Upper lobe of right lung (tissue), 1 donor: Measurements from ENCODE around the gene IP6K3. TPM values are rescaled to one million over a fixed set of nuclear protein-coding genes. Genes with fewer than 3 reads are reported as not detected.

Source experiments
- ATAC-seq: fragments of 200-7000 bp; cut with Tn5 transposase; one replicate; pipeline ENCODE4 v1.9.1; 2020; ENCODE audit warnings: mild to moderate bottlenecking, moderate library complexity
- DNase-seq: peaks from one replicate; pipeline ENCODE4 v3.0.0-alpha.2; 2020
- H3K27ac ChIP-seq: fragments of 200-600 bp; one replicate; pipeline ENCODE4 v1.8.0; 2022
- H3K27me3 ChIP-seq: fragments of 200-600 bp; one replicate; pipeline ENCODE4 v1.8.0; 2022; ENCODE audit warnings: mild to moderate bottlenecking
- H3K36me3 ChIP-seq: fragments of 200-600 bp; one replicate; pipeline ENCODE4 v1.8.0; 2022
- H3K4me1 ChIP-seq: fragments of 200-600 bp; one replicate; pipeline ENCODE4 v1.8.0; 2022
- H3K4me3 ChIP-seq: fragments of 200-600 bp; one replicate; pipeline ENCODE4 v1.8.0; 2022; ENCODE audit warnings: mild to moderate bottlenecking
- H3K9me3 ChIP-seq: fragments of 200-600 bp; one replicate; pipeline ENCODE4 v1.8.0; 2022
- intact Hi-C: fragments of 100-400 bp; cut with DNase I; formaldehyde crosslinking; loops from one replicate; pipeline ENCODE4 v1.11.0; 2022
- total RNA-seq: library from RNA; stranded (reverse); fragmentation: NEBNext Ultra II Directional; extraction: Animal tissue kit (Norgen Biotek cat#: 25700); gene quantifications from one replicate; pipeline ENCODE4 v1.2.1, GENCODE V29; 2021
- TF ChIP-seq, protein P1 (sequence below): fragments of 200-600 bp; IDR thresholded peaks from one replicate; pipeline ENCODE4 v1.8.0; 2022; ENCODE audit warnings: antibody characterized with exemption
- donor health status: DM: no; HTN: yes; CAD: no; lungs with severe emphysema.

The IP6K3 gene
- total RNA-seq, 1 donor from 2014 or later = 4.6 TPM

DNA sequence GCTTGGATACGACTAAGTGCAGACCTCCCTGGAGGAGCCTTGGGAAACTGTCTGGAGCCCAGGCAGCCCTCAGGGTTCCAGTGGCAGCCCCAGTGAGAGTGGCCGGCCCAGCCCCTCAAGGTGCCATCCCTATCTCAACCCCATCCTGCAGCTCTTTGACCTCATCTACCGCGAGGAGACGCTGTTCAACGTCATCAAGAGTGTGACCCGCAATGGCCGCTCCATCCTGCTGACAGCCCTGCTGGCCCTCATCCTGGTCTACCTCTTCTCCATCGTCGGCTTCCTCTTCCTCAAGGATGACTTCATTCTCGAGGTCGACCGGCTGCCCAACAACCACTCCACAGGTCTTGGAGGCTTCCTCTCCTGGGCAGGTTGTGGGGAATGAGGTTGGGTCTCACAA is 55.9 kb downstream of the IP6K3 start:
- peaks cover 78% of the 10 kb centered on the region for H3K36me3 ChIP-seq
- intact Hi-C loops = loop anchor here (10.0 kb wide), 1 partner anchor 106 kb away; the partner anchor contains the start of gene BAK1

DNA sequence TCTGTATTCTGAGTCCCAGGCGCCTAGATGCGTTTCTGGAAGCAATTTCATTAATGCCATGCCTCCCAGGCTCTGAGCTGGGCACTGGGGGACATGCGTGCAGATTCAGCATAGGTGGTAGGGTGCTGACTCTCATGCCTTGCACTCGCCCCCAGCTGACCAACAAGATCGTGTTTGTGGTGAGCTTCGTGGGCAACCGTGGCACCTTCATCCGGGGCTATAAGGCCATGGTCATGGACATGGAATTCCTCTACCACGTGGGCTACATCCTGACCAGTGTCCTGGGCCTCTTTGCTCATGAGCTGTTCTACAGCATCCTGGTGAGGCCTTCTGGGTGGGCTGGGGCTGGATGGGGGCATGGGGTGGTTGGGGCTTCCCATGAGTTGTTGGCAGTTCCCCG is 56.8 kb downstream of the IP6K3 start:
- intact Hi-C loops = loop anchor here (10.0 kb wide), 1 partner anchor 105 kb away; the partner anchor contains the start of gene BAK1
- Histone ChIP-seq H3K36me3 (peaks cover 78% of the 10 kb centered on the region), H3K27me3 (no peaks in the 10 kb centered on the region), H3K9me3 (no peaks in the 10 kb centered on the region), H3K4me3 (no peak overlapping the region), H3K4me1 (peaks cover 26% of the 10 kb centered on the region), H3K27ac (no peak overlapping the region)
- ATAC-seq (no peak), DNase-seq (no peak)
- TF ChIP-seq, protein P1, sequence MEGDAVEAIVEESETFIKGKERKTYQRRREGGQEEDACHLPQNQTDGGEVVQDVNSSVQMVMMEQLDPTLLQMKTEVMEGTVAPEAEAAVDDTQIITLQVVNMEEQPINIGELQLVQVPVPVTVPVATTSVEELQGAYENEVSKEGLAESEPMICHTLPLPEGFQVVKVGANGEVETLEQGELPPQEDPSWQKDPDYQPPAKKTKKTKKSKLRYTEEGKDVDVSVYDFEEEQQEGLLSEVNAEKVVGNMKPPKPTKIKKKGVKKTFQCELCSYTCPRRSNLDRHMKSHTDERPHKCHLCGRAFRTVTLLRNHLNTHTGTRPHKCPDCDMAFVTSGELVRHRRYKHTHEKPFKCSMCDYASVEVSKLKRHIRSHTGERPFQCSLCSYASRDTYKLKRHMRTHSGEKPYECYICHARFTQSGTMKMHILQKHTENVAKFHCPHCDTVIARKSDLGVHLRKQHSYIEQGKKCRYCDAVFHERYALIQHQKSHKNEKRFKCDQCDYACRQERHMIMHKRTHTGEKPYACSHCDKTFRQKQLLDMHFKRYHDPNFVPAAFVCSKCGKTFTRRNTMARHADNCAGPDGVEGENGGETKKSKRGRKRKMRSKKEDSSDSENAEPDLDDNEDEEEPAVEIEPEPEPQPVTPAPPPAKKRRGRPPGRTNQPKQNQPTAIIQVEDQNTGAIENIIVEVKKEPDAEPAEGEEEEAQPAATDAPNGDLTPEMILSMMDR = no peak

More for the DNA sequence above, 55.9 kb downstream of the IP6K3 start:
- H3K27me3 ChIP-seq = no peaks in the 10 kb centered on the region
- peaks cover 35% of the 10 kb centered on the region for H3K4me1 ChIP-seq
- DNase-seq = no peak
- H3K27ac ChIP-seq = no peak overlapping the region
- H3K4me3 ChIP-seq = no peak overlapping the region
- H3K9me3 ChIP-seq = no peaks in the 10 kb centered on the region
- ATAC-seq = no peak
- TF ChIP-seq, protein P1 = no peak

DNA sequence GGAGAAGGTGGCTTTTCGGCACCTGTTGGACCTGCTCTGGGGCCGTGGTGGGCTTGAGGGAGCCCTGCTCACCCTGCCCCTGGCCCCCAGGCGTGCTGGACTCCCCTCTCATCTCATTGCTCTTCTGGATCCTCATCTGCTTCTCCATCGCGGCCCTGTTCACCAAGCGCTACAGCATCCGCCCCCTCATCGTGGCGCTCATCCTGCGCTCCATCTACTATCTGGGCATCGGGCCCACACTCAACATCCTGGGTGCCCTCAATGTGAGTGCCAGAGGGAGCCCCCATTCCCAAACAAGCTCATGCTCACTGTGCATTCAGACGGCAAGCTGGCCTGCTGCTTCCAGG is 57.6 kb downstream of the IP6K3 start:
- Histone ChIP-seq H3K27ac (no peak overlapping the region), H3K4me1 (peaks cover 21% of the 10 kb centered on the region), H3K27me3 (no peaks in the 10 kb centered on the region), H3K4me3 (no peak overlapping the region), H3K9me3 (no peaks in the 10 kb centered on the region), H3K36me3 (peaks cover 86% of the 10 kb centered on the region)
- DNase-seq (no peak), ATAC-seq (no peak)
- intact Hi-C loops = no loop called here
- TF ChIP-seq, protein P1 = no peak

DNA sequence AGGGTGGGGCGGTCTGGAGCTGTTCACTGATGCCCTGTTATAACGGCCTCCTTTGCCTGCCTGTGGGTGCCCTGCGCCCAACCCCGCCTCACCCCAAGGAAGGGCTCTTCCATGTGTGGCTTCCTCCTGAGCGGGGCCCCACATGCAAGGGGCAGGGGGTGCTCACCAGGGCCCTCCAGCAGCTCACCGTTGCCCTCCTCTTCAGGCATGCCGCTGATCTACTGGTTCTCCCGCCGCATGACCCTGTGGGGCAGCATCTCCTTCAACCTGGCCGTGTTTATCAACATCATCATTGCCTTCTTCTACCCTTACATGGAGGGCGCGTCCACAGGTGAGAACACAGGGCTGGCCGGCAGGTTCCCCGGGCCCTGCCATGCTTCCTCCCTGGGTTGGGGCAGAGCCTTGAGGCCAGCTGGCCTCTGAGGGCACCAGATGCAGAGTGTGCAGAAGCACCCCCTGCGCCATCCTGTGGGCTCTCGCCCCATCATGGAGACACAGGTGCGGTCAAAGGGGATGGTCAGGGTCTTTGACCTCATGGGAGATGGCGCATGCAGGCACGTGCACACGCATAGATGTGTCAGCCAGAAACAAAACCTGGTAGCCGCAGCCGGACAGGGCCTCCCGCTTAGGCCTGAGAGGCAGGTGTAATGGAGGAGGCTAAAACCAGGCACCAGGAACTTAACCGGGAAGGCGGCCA is 58.1 kb downstream of the IP6K3 start:
- Histone ChIP-seq H3K36me3 (peaks cover 85% of the 10 kb centered on the region), H3K27ac (no peak overlapping the region), H3K4me1 (peaks cover 16% of the 10 kb centered on the region), H3K4me3 (no peak overlapping the region), H3K9me3 (no peaks in the 10 kb centered on the region), H3K27me3 (no peaks in the 10 kb centered on the region)
- ATAC-seq (no peak), DNase-seq (no peak)
- TF ChIP-seq, protein P1 = no peak
- intact Hi-C loops = no loop called here

DNA sequence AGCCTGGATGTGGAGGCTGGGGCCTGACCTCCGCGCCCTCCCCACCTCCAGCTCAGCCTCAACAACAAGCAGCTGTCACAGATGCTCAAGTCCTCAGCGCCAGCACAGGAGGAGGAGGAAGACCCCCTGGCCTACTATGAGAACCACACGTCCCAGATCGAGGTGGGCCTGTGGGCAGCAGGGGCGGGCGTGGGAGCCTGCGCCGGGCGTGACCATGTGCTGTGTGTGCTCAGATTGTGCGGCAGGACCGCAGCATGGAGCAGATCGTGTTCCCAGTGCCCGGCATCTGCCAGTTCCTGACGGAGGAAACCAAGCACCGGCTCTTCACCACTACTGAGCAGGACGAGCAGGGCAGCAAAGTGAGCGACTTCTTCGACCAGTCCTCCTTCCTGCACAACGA is 58.7 kb downstream of the IP6K3 start:
- intact Hi-C loops = no loop called here
- Histone ChIP-seq H3K4me3 (no peak overlapping the region), H3K27ac (no peak overlapping the region), H3K36me3 (peaks cover 85% of the 10 kb centered on the region), H3K4me1 (peaks cover 10% of the 10 kb centered on the region), H3K27me3 (no peaks in the 10 kb centered on the region), H3K9me3 (no peaks in the 10 kb centered on the region)
- DNase-seq (no peak), ATAC-seq (no peak)
- TF ChIP-seq, protein P1 = no peak
